ENCODE data around the gene ABHD18. TPM values are rescaled to one million over a fixed set of nuclear protein-coding genes. Genes with fewer than 3 reads are reported as not detected.
"Not testable (repeated sequence)": the region's sequence is repeated elsewhere in the genome, so short reads cannot be mapped to it uniquely, and the experiment has no call there.

ABHD18 gene
- total RNA-seq, 1 experiment from 2014 or later, result 14.9 TPM

GRCh38 chr4:128039568-128039967 is 74.4 kb downstream of the ABHD18 start:
- POLR2A ChIA-PET, result no interaction called here
- Mint-ChIP-seq H3K27me3 (ENCODE audit: insufficient read depth, unreplicated experiment) (no peaks in the 10 kb centered on the region), H3K9me3 (ENCODE audit: unreplicated experiment) (no peaks in the 10 kb centered on the region), H3K36me3 (ENCODE audit: insufficient read depth, unreplicated experiment) (no peaks in the 10 kb centered on the region), H3K4me1 (ENCODE audit: low read depth, unreplicated experiment) (no peaks in the 10 kb centered on the region), H3K4me3 (ENCODE audit: unreplicated experiment) (no peak overlapping the region), H3K27ac (ENCODE audit: unreplicated experiment) (no peak overlapping the region)
- CTCF ChIA-PET, result no interaction called here
- no peaks in the 10 kb centered on the region for H3K9me3 ChIP-seq
- TF ChIP-seq, protein P1, sequence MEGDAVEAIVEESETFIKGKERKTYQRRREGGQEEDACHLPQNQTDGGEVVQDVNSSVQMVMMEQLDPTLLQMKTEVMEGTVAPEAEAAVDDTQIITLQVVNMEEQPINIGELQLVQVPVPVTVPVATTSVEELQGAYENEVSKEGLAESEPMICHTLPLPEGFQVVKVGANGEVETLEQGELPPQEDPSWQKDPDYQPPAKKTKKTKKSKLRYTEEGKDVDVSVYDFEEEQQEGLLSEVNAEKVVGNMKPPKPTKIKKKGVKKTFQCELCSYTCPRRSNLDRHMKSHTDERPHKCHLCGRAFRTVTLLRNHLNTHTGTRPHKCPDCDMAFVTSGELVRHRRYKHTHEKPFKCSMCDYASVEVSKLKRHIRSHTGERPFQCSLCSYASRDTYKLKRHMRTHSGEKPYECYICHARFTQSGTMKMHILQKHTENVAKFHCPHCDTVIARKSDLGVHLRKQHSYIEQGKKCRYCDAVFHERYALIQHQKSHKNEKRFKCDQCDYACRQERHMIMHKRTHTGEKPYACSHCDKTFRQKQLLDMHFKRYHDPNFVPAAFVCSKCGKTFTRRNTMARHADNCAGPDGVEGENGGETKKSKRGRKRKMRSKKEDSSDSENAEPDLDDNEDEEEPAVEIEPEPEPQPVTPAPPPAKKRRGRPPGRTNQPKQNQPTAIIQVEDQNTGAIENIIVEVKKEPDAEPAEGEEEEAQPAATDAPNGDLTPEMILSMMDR (IDR thresholded peaks at IDR 0.05; ENCODE audit: insufficient read depth in 1 of 2, low read depth in 1 of 2, low read length in 1 of 2, severe bottlenecking in 1 of 2, unreplicated experiment in 1 of 2), result no peak
- intact Hi-C loops (cut with micrococcal nuclease; ENCODE audit: unreplicated experiment), result no loop called here
- H3K4me3 ChIP-seq (ENCODE audit: low read depth, low read length), result no peak overlapping the region
- no peaks in the 10 kb centered on the region for H3K36me3 ChIP-seq (ENCODE audit: control insufficient read depth, insufficient read depth, low read length)
- H3K4me1 ChIP-seq, result no peaks in the 10 kb centered on the region
- H3K27me3 ChIP-seq (replicated peaks; ENCODE audit: control insufficient read depth, insufficient read depth, low read length), result no peaks in the 10 kb centered on the region
- DNase-seq, result no peak
- no TSS peak for BruUV-seq (replicated peaks)

- H3K4me3 Mint-ChIP-seq (ENCODE audit: unreplicated experiment); H3K27ac Mint-ChIP-seq (ENCODE audit: unreplicated experiment); BruUV-seq (replicated peaks); H3K4me3 ChIP-seq (ENCODE audit: low read depth, low read length); H3K36me3 Mint-ChIP-seq (ENCODE audit: insufficient read depth, unreplicated experiment); H3K9me3 ChIP-seq; H3K36me3 ChIP-seq (ENCODE audit: control insufficient read depth, insufficient read depth, low read length); intact Hi-C loops (cut with micrococcal nuclease; ENCODE audit: unreplicated experiment); H3K27me3 Mint-ChIP-seq (ENCODE audit: insufficient read depth, unreplicated experiment); DNase-seq; H3K27me3 ChIP-seq (replicated peaks; ENCODE audit: control insufficient read depth, insufficient read depth, low read length); H3K4me1 ChIP-seq; H3K4me1 Mint-ChIP-seq (ENCODE audit: low read depth, unreplicated experiment); CTCF ChIA-PET; H3K9me3 Mint-ChIP-seq (ENCODE audit: unreplicated experiment): not testable (repeated sequence)
- POLR2A ChIA-PET, result interaction anchor here (0.6 kb wide), 1 partner anchor 72 kb away, joined by 13 read pairs; no protein-coding TSS in a partner anchor
Measured at GRCh38 chr4:128047019-128047418, 81.8 kb downstream of the ABHD18 start.

- H3K36me3 ChIP-seq (ENCODE audit: control insufficient read depth, insufficient read depth, low read length); DNase-seq; H3K27me3 ChIP-seq (replicated peaks; ENCODE audit: control insufficient read depth, insufficient read depth, low read length); H3K4me3 ChIP-seq (ENCODE audit: low read depth, low read length); H3K4me3 Mint-ChIP-seq (ENCODE audit: unreplicated experiment); H3K4me1 ChIP-seq; H3K9me3 Mint-ChIP-seq (ENCODE audit: unreplicated experiment); CTCF ChIA-PET; H3K27me3 Mint-ChIP-seq (ENCODE audit: insufficient read depth, unreplicated experiment); BruUV-seq (replicated peaks); H3K36me3 Mint-ChIP-seq (ENCODE audit: insufficient read depth, unreplicated experiment); H3K27ac Mint-ChIP-seq (ENCODE audit: unreplicated experiment); H3K9me3 ChIP-seq; intact Hi-C loops (cut with micrococcal nuclease; ENCODE audit: unreplicated experiment); H3K4me1 Mint-ChIP-seq (ENCODE audit: low read depth, unreplicated experiment): not testable (repeated sequence)
- POLR2A ChIA-PET, result interaction anchor here (0.6 kb wide), 1 partner anchor 71 kb away, joined by 13 read pairs; no protein-coding TSS in a partner anchor
Measured at GRCh38 chr4:128047514-128047913, 82.3 kb downstream of the ABHD18 start.

DNA sequence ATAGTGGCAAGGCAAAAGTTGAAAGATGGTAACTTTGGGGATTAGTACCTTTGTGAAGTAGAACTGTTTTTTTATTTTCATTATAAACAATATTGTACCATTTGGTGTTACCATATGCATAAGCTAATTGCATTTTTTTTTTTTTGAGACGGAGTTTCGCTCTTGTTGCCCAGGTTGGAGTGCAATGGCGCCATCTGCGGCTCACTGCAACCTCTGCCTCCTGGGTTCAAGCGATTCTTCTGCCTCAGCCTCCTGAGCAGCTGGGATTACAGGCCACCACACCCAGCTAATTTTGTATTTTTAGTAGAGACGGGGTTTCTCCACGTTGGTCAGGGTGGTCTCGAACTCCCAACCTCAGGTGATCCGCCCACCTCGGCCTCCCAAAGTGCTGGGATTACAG is 86.0 kb downstream of the ABHD18 start:
- H3K4me3 Mint-ChIP-seq (ENCODE audit: unreplicated experiment); H3K36me3 Mint-ChIP-seq (ENCODE audit: insufficient read depth, unreplicated experiment); H3K9me3 Mint-ChIP-seq (ENCODE audit: unreplicated experiment); H3K4me1 Mint-ChIP-seq (ENCODE audit: low read depth, unreplicated experiment); H3K9me3 ChIP-seq; H3K27me3 ChIP-seq (replicated peaks; ENCODE audit: control insufficient read depth, insufficient read depth, low read length); H3K27ac Mint-ChIP-seq (ENCODE audit: unreplicated experiment); H3K27me3 Mint-ChIP-seq (ENCODE audit: insufficient read depth, unreplicated experiment); H3K4me3 ChIP-seq (ENCODE audit: low read depth, low read length); H3K36me3 ChIP-seq (ENCODE audit: control insufficient read depth, insufficient read depth, low read length); DNase-seq; H3K4me1 ChIP-seq; BruUV-seq (replicated peaks); CTCF ChIA-PET: not testable (repeated sequence)
- TF ChIP-seq, protein P1 (IDR thresholded peaks at IDR 0.05; ENCODE audit: insufficient read depth in 1 of 2, low read depth in 1 of 2, low read length in 1 of 2, severe bottlenecking in 1 of 2, unreplicated experiment in 1 of 2), result peak in 1 of 2 experiments; percentile 19
- intact Hi-C loops (cut with micrococcal nuclease; ENCODE audit: unreplicated experiment), result loop anchor here (10.0 kb wide), 1 partner anchor 246 kb away; no protein-coding TSS in a partner anchor
- POLR2A ChIA-PET, result interaction anchor here (1.3 kb wide), 1 partner anchor 9 kb away, joined by 3 read pairs; the partner anchor contains the start of gene LARP1B

DNA sequence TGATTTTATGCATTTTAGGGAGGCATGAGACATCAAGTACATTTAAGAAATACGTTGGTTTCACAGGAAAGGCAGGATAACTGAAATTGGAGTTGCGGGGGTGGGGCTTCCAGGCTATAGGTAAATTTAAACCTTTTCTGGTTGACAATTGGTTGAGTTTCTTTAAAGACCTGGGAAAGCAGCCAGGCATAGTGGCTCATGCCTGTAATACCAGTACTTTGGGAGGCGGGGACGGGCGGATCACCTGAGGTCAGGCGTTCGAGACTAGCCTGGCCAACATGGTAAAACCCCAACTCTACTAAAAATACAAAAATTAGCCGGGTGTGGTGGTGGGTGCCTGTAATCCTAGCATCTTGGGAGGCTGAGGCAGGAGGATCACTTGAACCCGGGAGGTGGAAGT is 89.7 kb downstream of the ABHD18 start:
- H3K27ac Mint-ChIP-seq (ENCODE audit: unreplicated experiment); H3K9me3 ChIP-seq; H3K27me3 Mint-ChIP-seq (ENCODE audit: insufficient read depth, unreplicated experiment); H3K36me3 Mint-ChIP-seq (ENCODE audit: insufficient read depth, unreplicated experiment); BruUV-seq (replicated peaks); H3K4me1 ChIP-seq; H3K4me3 ChIP-seq (ENCODE audit: low read depth, low read length); CTCF ChIA-PET; H3K4me3 Mint-ChIP-seq (ENCODE audit: unreplicated experiment); H3K9me3 Mint-ChIP-seq (ENCODE audit: unreplicated experiment); POLR2A ChIA-PET; H3K36me3 ChIP-seq (ENCODE audit: control insufficient read depth, insufficient read depth, low read length); H3K27me3 ChIP-seq (replicated peaks; ENCODE audit: control insufficient read depth, insufficient read depth, low read length); DNase-seq; H3K4me1 Mint-ChIP-seq (ENCODE audit: low read depth, unreplicated experiment): not testable (repeated sequence)
- intact Hi-C loops (cut with micrococcal nuclease; ENCODE audit: unreplicated experiment), result loop anchor here (10.0 kb wide), 1 partner anchor 250 kb away; no protein-coding TSS in a partner anchor

Data from Caco-2 (cell line).